Measurements from ENCODE around the gene NEURL3. TPM values are rescaled to one million over a fixed set of nuclear protein-coding genes. Genes with fewer than 3 reads are reported as not detected.
A peak's percentile ranks its signal among the peaks of the same experiment; 100 is the strongest.

The NEURL3 gene
- total and polyA plus RNA-seq, 2 donors (not counting 1 experiment from before 2014, with no cell fraction given), result not detected

GRCh38 chr2:96501886-96502810 lies 3.0 kb downstream of the NEURL3 start:
- Histone ChIP-seq H3K79me2 (ENCODE audit: control insufficient read depth, insufficient read depth, low read length) (no peaks in the 10 kb centered on the region), H3K9me3 (ENCODE audit: control extremely low read depth in 1 of 3, control insufficient read depth in 2 of 3, insufficient read depth in 1 of 3, low read length in 2 of 3) (peaks cover 0 to 3% (median 0%) of the 10 kb centered on the region in 3 donors), H3K4me1 (ENCODE audit: control insufficient read depth in 2 of 2, insufficient read depth in 2 of 2, low read length in 2 of 2) (peaks cover 11 to 12% of the 10 kb centered on the region in 2 donors), H4K20me1 (ENCODE audit: control insufficient read depth, insufficient read depth, low read length, poor library complexity, severe bottlenecking) (no peaks in the 10 kb centered on the region), H2AFZ (ENCODE audit: insufficient read depth, low read depth, low read length, poor library complexity, severe bottlenecking) (no peak overlapping the region), H3K4me3 (ENCODE audit: control extremely low read depth in 1 of 5, extremely low read depth in 1 of 5, insufficient read depth in 1 of 5, low read depth in 2 of 5, low read length in 4 of 5) (no peak overlapping the region), H3K9ac (ENCODE audit: low read length) (no peak overlapping the region), H3K36me3 (replicated peaks in 1 of 2; ENCODE audit: control extremely low read depth in 1 of 2, control insufficient read depth in 1 of 2, extremely low read depth in 1 of 2, insufficient read depth in 2 of 2, low read length in 1 of 2) (no peaks in the 10 kb centered on the region), H3K4me2 (replicated peaks; ENCODE audit: low read depth, low read length, poor library complexity, severe bottlenecking) (peak overlapping the region; percentile 25), H3K27ac (ENCODE audit: low read length in 2 of 2) (no peak overlapping the region), H3K27me3 (replicated peaks in 1 of 4; ENCODE audit: control extremely low read depth in 1 of 4, control insufficient read depth in 3 of 4, insufficient read depth in 4 of 4, low read length in 3 of 4) (no peaks in the 10 kb centered on the region)
- ATAC-seq (ENCODE audit: low read depth) (no peak), DNase-seq (no peak)
- ChIA-PET CTCF (no interaction called here), POLR2A (no interaction called here)
- Mint-ChIP-seq H3K27ac (no peak overlapping the region), H3K4me3 (peak overlapping the region; percentile 30), H3K4me1 (peaks cover 13% of the 10 kb centered on the region), H3K9me3 (ENCODE audit: insufficient read depth) (no peaks in the 10 kb centered on the region), H3K27me3 (no peaks in the 10 kb centered on the region)
- TF ChIP-seq CTCF (IDR thresholded peaks at IDR 0.05) (no peak), EZH2 (IDR thresholded peaks at IDR 0.05; ENCODE audit: borderline replicate concordance, insufficient read depth, low read depth, low read length, poor library complexity, severe bottlenecking) (no peak)
- 87% methylated on average over 11 of the region's 16 CpGs for WGBS (ENCODE audit: insufficient coverage)
- intact Hi-C loops (cut with micrococcal nuclease), result loop anchor here (10.0 kb wide), 1 partner anchor 297 kb away; the partner anchor contains the start of gene STARD7

GRCh38 chr2:96501471-96501874 lies 3.7 kb downstream of the NEURL3 start:
- 0% methylated on average over 1 of the region's 2 CpGs for WGBS (ENCODE audit: insufficient coverage)
- CTCF ChIA-PET, result no interaction called here
- Mint-ChIP-seq H3K4me1 (peaks cover 13% of the 10 kb centered on the region), H3K9me3 (ENCODE audit: insufficient read depth) (no peaks in the 10 kb centered on the region), H3K27me3 (no peaks in the 10 kb centered on the region), H3K4me3 (no peak overlapping the region), H3K27ac (no peak overlapping the region)
- H3K9me3 ChIP-seq (ENCODE audit: control extremely low read depth in 1 of 3, control insufficient read depth in 2 of 3, insufficient read depth in 1 of 3, low read length in 2 of 3), result peaks cover 0 to 3% (median 0%) of the 10 kb centered on the region in 3 donors
- H2AFZ ChIP-seq (ENCODE audit: insufficient read depth, low read depth, low read length, poor library complexity, severe bottlenecking), result no peak overlapping the region
- no peak overlapping the region for H3K9ac ChIP-seq (ENCODE audit: low read length)
- intact Hi-C loops (cut with micrococcal nuclease), result loop anchor here (10.0 kb wide), 1 partner anchor 297 kb away; the partner anchor contains the start of gene STARD7
- H3K4me2 ChIP-seq (replicated peaks; ENCODE audit: low read depth, low read length, poor library complexity, severe bottlenecking), result peak overlapping the region; percentile 25
- peaks cover 11 to 12% of the 10 kb centered on the region in 2 donors for H3K4me1 ChIP-seq (ENCODE audit: control insufficient read depth in 2 of 2, insufficient read depth in 2 of 2, low read length in 2 of 2)
- no peaks in the 10 kb centered on the region for H4K20me1 ChIP-seq (ENCODE audit: control insufficient read depth, insufficient read depth, low read length, poor library complexity, severe bottlenecking)
- no peaks in the 10 kb centered on the region for H3K79me2 ChIP-seq (ENCODE audit: control insufficient read depth, insufficient read depth, low read length)
- H3K36me3 ChIP-seq (replicated peaks in 1 of 2; ENCODE audit: control extremely low read depth in 1 of 2, control insufficient read depth in 1 of 2, extremely low read depth in 1 of 2, insufficient read depth in 2 of 2, low read length in 1 of 2), result no peaks in the 10 kb centered on the region
- POLR2A ChIA-PET, result no interaction called here
- TF ChIP-seq CTCF (IDR thresholded peaks at IDR 0.05), result no peak
- TF ChIP-seq EZH2 (IDR thresholded peaks at IDR 0.05; ENCODE audit: borderline replicate concordance, insufficient read depth, low read depth, low read length, poor library complexity, severe bottlenecking), result no peak
- no peak overlapping the region for H3K4me3 ChIP-seq (ENCODE audit: control extremely low read depth in 1 of 5, extremely low read depth in 1 of 5, insufficient read depth in 1 of 5, low read depth in 2 of 5, low read length in 4 of 5)
- DNase-seq (peak; percentile 46), ATAC-seq (ENCODE audit: low read depth) (peak; percentile 45)
- no peaks in the 10 kb centered on the region for H3K27me3 ChIP-seq (replicated peaks in 1 of 4; ENCODE audit: control extremely low read depth in 1 of 4, control insufficient read depth in 3 of 4, insufficient read depth in 4 of 4, low read length in 3 of 4)
- H3K27ac ChIP-seq (ENCODE audit: low read length in 2 of 2), result no peak overlapping the region

Data from B cell (primary cell).